HL-60 (cell line): ENCODE measurements around the gene SLC22A2.
"Not testable (repeated sequence)": the region's sequence is repeated elsewhere in the genome, so short reads cannot be mapped to it uniquely, and the experiment has no call there.

Experiments
- DNase-seq, 2 experiments: peaks; one replicate each; pipeline ENCODE4 v3.0.0-alpha.2; 2010 to 2020; ENCODE audit warnings: low read depth in 1 of 2, low spot score in 1 of 2
- H3K27ac ChIP-seq: fragments of 250-450 bp; sonication (Bioruptor Pico); replicated peaks from 2 replicates; pipeline ENCODE4 v1.5.1; 2020; ENCODE audit warnings: mild to moderate bottlenecking, moderate library complexity
- H3K27me3 ChIP-seq: fragments of 250-450 bp; sonication (Bioruptor Pico); 2 replicates; pipeline ENCODE4 v1.5.1; 2021; ENCODE audit warnings: mild to moderate bottlenecking, moderate library complexity; ENCODE audit not compliant: insufficient read depth, poor library complexity, severe bottlenecking
- H3K4me3 ChIP-seq: replicated peaks from 2 replicates; pipeline ENCODE4 v1.5.1; 2011; ENCODE audit warnings: mild to moderate bottlenecking, control low read depth, low read length; ENCODE audit not compliant: insufficient read depth
- GABPA ChIP-seq: IDR thresholded peaks from 2 replicates; pipeline ENCODE4 v1.6.1; 2012; ENCODE audit warnings: low read depth
- POLR2AphosphoS5 ChIP-seq: IDR thresholded peaks from 2 replicates; pipeline ENCODE4 v1.6.1; 2012; ENCODE audit warnings: low read depth
- SPI1 ChIP-seq: IDR thresholded peaks from 2 replicates; pipeline ENCODE4 v1.6.1; 2012; ENCODE audit warnings: low read depth, mild to moderate bottlenecking, borderline replicate concordance
- TF ChIP-seq, protein P1 (sequence below): IDR thresholded peaks from 2 replicates; pipeline ENCODE4 v1.6.1; 2012; ENCODE audit warnings: low read depth; ENCODE audit not compliant: insufficient replicate concordance
- TF ChIP-seq, protein P2 (sequence below): IDR thresholded peaks from one replicate; pipeline ENCODE4 v1.5.1; 2011; ENCODE audit warnings: low read length, control low read depth, inconsistent platforms; ENCODE audit not compliant: insufficient read depth

SLC22A2 gene

DNA sequence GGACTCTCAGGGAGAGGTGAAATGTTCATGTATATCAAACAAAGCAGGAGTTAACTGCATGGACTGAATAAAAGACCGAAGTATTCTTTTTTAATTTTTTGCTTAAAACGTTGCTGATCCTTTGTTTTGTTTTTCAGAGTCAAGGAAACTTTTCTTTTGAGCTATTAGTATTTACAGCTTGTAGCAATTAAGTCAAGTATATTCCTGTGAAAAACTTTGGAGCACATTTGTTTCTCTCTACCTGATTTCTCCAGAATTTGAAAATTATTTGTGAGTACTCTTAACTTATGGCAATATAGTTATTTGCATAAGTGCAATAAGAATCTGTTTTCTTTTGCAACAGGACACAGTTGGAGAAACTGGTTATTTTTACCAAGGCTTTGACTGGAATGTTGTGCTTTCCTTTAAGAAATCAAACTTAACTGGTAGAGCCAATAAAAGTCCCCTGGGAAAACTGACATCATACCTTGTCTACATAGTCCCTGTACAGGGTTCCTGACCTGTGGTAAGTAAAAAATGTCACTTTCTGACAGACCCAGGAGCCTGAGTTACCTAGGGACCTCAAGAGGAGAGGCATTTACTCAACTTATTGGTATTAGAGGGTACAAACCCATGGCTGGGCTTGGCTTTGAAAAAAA, 22.3 kb downstream of the SLC22A2 start:
- DNase-seq, H3K4me3 ChIP-seq, H3K27ac ChIP-seq, H3K27me3 ChIP-seq: not testable (repeated sequence)

DNA sequence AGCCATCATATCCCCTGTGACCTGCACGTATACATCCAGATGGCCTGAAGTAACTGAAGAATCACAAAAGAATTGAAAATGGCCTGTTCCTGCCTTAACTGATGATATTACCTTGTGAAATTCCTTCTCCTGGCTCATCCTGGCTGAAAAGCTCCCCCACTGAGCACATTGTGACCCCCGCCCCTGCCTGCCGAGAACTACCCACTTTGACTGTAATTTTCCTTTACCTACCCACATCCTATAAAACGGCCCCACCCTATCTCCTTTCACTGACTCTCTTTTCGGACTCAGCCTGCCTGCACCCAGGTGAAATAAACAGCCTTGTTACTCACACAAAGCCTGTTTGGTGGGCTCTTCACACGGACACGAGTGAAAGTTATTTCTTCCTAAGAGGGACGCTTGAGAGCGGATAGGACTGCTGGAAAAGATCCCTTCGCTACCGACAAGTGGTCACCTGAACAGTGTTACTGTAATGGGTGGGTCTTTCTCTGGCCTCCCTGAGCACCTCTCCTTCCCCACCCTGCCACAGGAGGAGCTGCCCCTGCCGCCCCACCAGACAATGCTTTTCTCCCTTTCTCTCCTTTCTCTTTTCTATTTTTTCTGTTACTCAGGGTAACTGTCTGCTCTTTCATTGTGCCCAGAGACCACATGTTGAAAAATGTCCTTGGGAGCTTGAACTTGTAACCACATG, 24.5 kb downstream of the SLC22A2 start:
- not testable (repeated sequence) for H3K27me3 ChIP-seq, H3K27ac ChIP-seq, H3K4me3 ChIP-seq, DNase-seq

DNA sequence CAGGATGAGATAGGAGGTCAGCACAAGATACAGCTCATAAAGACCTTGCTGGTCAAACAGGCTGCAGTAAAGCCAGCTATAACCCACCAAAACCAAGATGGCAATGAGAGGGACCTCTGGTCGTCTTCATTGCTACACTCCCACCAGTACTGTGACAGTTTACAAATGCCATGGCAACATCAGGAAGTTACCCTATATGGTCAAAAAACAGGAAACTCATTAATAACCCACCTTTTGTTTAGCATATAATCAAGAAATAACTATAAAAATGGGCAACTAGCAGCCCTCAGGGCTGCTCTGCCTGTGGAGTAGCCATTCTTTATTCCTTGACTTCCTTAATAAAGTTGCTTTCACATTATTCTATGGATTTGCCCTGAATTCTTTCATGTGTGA, 30.9 kb downstream of the SLC22A2 start:
- no peak overlapping the region for H3K4me3 ChIP-seq
- TF ChIP-seq SPI1, result no peak
- TF ChIP-seq, protein P1, sequence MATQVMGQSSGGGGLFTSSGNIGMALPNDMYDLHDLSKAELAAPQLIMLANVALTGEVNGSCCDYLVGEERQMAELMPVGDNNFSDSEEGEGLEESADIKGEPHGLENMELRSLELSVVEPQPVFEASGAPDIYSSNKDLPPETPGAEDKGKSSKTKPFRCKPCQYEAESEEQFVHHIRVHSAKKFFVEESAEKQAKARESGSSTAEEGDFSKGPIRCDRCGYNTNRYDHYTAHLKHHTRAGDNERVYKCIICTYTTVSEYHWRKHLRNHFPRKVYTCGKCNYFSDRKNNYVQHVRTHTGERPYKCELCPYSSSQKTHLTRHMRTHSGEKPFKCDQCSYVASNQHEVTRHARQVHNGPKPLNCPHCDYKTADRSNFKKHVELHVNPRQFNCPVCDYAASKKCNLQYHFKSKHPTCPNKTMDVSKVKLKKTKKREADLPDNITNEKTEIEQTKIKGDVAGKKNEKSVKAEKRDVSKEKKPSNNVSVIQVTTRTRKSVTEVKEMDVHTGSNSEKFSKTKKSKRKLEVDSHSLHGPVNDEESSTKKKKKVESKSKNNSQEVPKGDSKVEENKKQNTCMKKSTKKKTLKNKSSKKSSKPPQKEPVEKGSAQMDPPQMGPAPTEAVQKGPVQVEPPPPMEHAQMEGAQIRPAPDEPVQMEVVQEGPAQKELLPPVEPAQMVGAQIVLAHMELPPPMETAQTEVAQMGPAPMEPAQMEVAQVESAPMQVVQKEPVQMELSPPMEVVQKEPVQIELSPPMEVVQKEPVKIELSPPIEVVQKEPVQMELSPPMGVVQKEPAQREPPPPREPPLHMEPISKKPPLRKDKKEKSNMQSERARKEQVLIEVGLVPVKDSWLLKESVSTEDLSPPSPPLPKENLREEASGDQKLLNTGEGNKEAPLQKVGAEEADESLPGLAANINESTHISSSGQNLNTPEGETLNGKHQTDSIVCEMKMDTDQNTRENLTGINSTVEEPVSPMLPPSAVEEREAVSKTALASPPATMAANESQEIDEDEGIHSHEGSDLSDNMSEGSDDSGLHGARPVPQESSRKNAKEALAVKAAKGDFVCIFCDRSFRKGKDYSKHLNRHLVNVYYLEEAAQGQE, result no peak
- TF ChIP-seq POLR2AphosphoS5, result no peak
- TF ChIP-seq GABPA, result no peak
- TF ChIP-seq, protein P2, sequence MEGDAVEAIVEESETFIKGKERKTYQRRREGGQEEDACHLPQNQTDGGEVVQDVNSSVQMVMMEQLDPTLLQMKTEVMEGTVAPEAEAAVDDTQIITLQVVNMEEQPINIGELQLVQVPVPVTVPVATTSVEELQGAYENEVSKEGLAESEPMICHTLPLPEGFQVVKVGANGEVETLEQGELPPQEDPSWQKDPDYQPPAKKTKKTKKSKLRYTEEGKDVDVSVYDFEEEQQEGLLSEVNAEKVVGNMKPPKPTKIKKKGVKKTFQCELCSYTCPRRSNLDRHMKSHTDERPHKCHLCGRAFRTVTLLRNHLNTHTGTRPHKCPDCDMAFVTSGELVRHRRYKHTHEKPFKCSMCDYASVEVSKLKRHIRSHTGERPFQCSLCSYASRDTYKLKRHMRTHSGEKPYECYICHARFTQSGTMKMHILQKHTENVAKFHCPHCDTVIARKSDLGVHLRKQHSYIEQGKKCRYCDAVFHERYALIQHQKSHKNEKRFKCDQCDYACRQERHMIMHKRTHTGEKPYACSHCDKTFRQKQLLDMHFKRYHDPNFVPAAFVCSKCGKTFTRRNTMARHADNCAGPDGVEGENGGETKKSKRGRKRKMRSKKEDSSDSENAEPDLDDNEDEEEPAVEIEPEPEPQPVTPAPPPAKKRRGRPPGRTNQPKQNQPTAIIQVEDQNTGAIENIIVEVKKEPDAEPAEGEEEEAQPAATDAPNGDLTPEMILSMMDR, result no peak
- H3K27me3 ChIP-seq, result peaks cover 5% of the 10 kb centered on the region
- DNase-seq, result no peak
- H3K27ac ChIP-seq, result no peak overlapping the region

DNA sequence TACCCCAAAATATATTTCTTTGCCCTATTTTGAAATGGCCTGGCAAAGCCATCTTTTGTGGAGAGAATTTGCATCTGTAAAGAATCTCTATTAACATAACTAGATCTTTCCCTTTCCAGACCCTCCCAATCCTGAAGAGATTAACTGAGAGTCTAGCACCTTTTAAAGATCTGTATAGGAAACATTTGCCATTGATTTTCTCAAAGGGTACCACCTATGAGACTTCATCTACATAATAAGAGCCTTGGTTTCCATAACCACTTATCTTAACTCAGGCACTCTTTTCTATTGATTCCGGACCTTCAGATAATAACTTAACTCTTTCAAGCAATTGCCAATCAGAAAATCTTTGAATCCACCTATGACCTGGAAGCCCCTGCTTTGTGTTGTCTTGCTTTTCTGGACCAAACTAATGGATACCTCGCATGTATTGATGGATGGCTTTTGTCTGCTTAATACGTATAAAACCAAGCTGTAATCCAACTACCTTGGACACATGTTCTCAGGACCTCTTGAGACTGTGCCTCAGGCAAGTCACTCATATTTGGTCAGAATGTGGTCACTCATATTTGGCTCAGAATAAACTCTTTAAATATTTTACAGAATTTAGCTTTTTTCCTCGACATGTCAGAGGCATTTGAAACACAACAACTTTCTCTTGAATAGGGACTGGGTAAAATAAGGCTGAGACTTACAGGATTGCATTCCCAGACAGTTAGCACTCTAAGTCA, 31.4 kb downstream of the SLC22A2 start:
- H3K27ac ChIP-seq, result no peak overlapping the region
- DNase-seq, result no peak
- no peak overlapping the region for H3K4me3 ChIP-seq
- TF ChIP-seq POLR2AphosphoS5 (no peak), GABPA (no peak), SPI1 (no peak)
- TF ChIP-seq, protein P1, result no peak
- TF ChIP-seq, protein P2, result no peak
- peaks cover 5% of the 10 kb centered on the region for H3K27me3 ChIP-seq
